GM23338 (cell line): ENCODE data around the gene ZNF837. TPM values are rescaled to one million over a fixed set of nuclear protein-coding genes. Genes with fewer than 3 reads are reported as not detected.

Experiments used
- ATAC-seq: fragments of 200-7000 bp; cut with Tn5 transposase; 3 replicates; pipeline ENCODE4 v1.9.1; 2020
- DNase-seq: peaks from one replicate; pipeline ENCODE4 v3.0.0-alpha.2; 2015; ENCODE audit warnings: low spot score
- H2AFZ ChIP-seq: fragments of 200-600 bp; sonication (generic); 2 replicates; pipeline ENCODE4 v1.8.0; 2016; ENCODE audit warnings: antibody characterized with exemption, mild to moderate bottlenecking, moderate library complexity
- H3F3A ChIP-seq: fragments of 200-600 bp; sonication (generic); replicated peaks from 2 replicates; pipeline ENCODE4 v1.8.0; 2017; ENCODE audit warnings: antibody characterized with exemption, mixed run types, low read depth
- H3K27ac ChIP-seq: fragments of 200-600 bp; sonication (generic); 2 replicates; pipeline ENCODE4 v1.6.1; 2016; ENCODE audit warnings: low read depth
- H3K27me3 ChIP-seq: fragments of 200-600 bp; sonication (generic); 2 replicates; pipeline ENCODE4 v1.8.0; 2016; ENCODE audit warnings: mild to moderate bottlenecking, mixed run types, moderate library complexity; ENCODE audit not compliant: insufficient read depth
- H3K36me3 ChIP-seq: fragments of 200-600 bp; sonication (generic); 2 replicates; pipeline ENCODE4 v1.8.0; 2016; ENCODE audit warnings: mild to moderate bottlenecking; ENCODE audit not compliant: insufficient read depth
- H3K4me1 ChIP-seq: fragments of 200-600 bp; sonication (generic); 2 replicates; pipeline ENCODE4 v1.8.0; 2016; ENCODE audit warnings: mild to moderate bottlenecking, moderate library complexity; ENCODE audit not compliant: insufficient read depth
- H3K4me2 ChIP-seq: fragments of 200-600 bp; sonication (generic); 2 replicates; pipeline ENCODE4 v1.7.1; 2017; ENCODE audit warnings: mixed run types
- H3K4me3 ChIP-seq: fragments of 200-600 bp; sonication (generic); 2 replicates; pipeline ENCODE4 v1.6.1; 2016; ENCODE audit warnings: mixed run types
- H3K79me2 ChIP-seq: fragments of 200-600 bp; sonication (generic); replicated peaks from 2 replicates; pipeline ENCODE4 v1.8.0; 2017; ENCODE audit warnings: mild to moderate bottlenecking; ENCODE audit not compliant: insufficient read depth
- H3K9me2 ChIP-seq: fragments of 200-600 bp; sonication (generic); 2 replicates; pipeline ENCODE4 v1.8.0; 2017; ENCODE audit not compliant: insufficient read depth
- H4K20me1 ChIP-seq: fragments of 200-600 bp; sonication (generic); replicated peaks from 2 replicates; pipeline ENCODE4 v1.8.0; 2017; ENCODE audit warnings: mild to moderate bottlenecking; ENCODE audit not compliant: insufficient read depth
- H3K27ac Mint-ChIP-seq: 2 replicates; pipeline ENCODE4 v1.8.0; 2020; ENCODE audit warnings: inconsistent platforms, mild to moderate bottlenecking, moderate library complexity, mixed read lengths
- H3K27me3 Mint-ChIP-seq: 3 replicates; pipeline ENCODE4 v1.8.0; 2022; ENCODE audit warnings: low read depth, mild to moderate bottlenecking, moderate library complexity, mixed read lengths, inconsistent platforms; ENCODE audit not compliant: insufficient read depth, poor library complexity
- H3K36me3 Mint-ChIP-seq: 3 replicates; pipeline ENCODE4 v1.8.0; 2021; ENCODE audit warnings: low read depth, mild to moderate bottlenecking, inconsistent platforms, moderate library complexity, mixed read lengths
- H3K4me1 Mint-ChIP-seq: 3 replicates; pipeline ENCODE4 v1.8.0; 2020; ENCODE audit warnings: mild to moderate bottlenecking, inconsistent platforms, mixed read lengths
- H3K4me3 Mint-ChIP-seq: 3 replicates; pipeline ENCODE4 v1.8.0; 2021; ENCODE audit warnings: moderate library complexity, mild to moderate bottlenecking, inconsistent platforms, mixed read lengths
- H3K9me3 Mint-ChIP-seq: 3 replicates; pipeline ENCODE4 v1.8.0; 2020; ENCODE audit warnings: moderate library complexity, mild to moderate bottlenecking, inconsistent platforms, mixed read lengths
- CTCF ChIP-seq, 2 experiments: fragments of 200-600 bp in 1 of 2; sonication (generic) in 1 of 2; conservative IDR thresholded peaks; 2 replicates each; pipeline versions ENCODE4 v1.5.1 to v1.6.1; 2016 to 2017; ENCODE audit warnings: antibody characterized with exemption in 2 of 2, low read depth in 2 of 2, mild to moderate bottlenecking in 2 of 2, moderate library complexity in 1 of 2
- ETS1 ChIP-seq: IDR thresholded peaks from 2 replicates; pipeline ENCODE4 v1.6.1; 2016; ENCODE audit warnings: antibody characterized with exemption
- EZH2 ChIP-seq: fragments of 200-600 bp; sonication (generic); IDR thresholded peaks from one replicate; pipeline ENCODE4 v1.8.0; 2017; ENCODE audit warnings: antibody characterized with exemption, mild to moderate bottlenecking, low read depth; ENCODE audit not compliant: unreplicated experiment
- NANOG ChIP-seq: IDR thresholded peaks from 2 replicates; pipeline ENCODE4 v1.6.1; 2016; ENCODE audit warnings: antibody characterized with exemption, borderline replicate concordance
- POLR2AphosphoS5 ChIP-seq: IDR thresholded peaks from 2 replicates; pipeline ENCODE4 v1.6.1; 2016; ENCODE audit warnings: antibody characterized with exemption, low read depth
- REST ChIP-seq: IDR thresholded peaks from one replicate; pipeline ENCODE4 v1.6.1; 2018; ENCODE audit warnings: antibody characterized with exemption; ENCODE audit not compliant: unreplicated experiment
- STAT1 ChIP-seq: IDR thresholded peaks from one replicate; pipeline ENCODE4 v1.6.1; 2016; ENCODE audit warnings: antibody characterized with exemption; ENCODE audit not compliant: unreplicated experiment
- ZNF331 ChIP-seq: fragments of 250-450 bp; sonication (Bioruptor Pico); IDR thresholded peaks from 2 replicates; pipeline ENCODE4 v1.5.0; 2020; ENCODE audit warnings: low read depth, mild to moderate bottlenecking, moderate library complexity
- ZNF462 ChIP-seq: fragments of 250-450 bp; sonication (Bioruptor Pico); IDR thresholded peaks from 2 replicates; pipeline ENCODE4 v1.5.0; 2020; ENCODE audit warnings: mild to moderate bottlenecking, moderate library complexity
- polyA plus RNA-seq: library from polyadenylated mRNA; unstranded; fragments of >200 nt; fragmentation: Nextera tagmentation; extraction: Ambion mirVana; gene quantifications from 2 replicates; pipeline ENCODE4 v1.2.1, GENCODE V29; 2016
- total RNA-seq: library from RNA; depleted of rRNA; stranded (reverse); fragments of >200 nt; shearing (Covaris generic); gene quantifications from 2 replicates; pipeline ENCODE4 v1.2.3, GENCODE V29; 2014

ZNF837 gene
- total and polyA plus RNA-seq, 2 experiments from 2014 or later, result 3.1 to 11.0 TPM

GRCh38 chr19:58353717-58354477, 26.9 kb downstream of the ZNF837 start:
- no peaks in the 10 kb centered on the region; the same call in 2 of the 3 replicates for H3K36me3 Mint-ChIP-seq
- Histone ChIP-seq H3K27me3 (peaks cover 41% of the 10 kb centered on the region), H3K79me2 (no peaks in the 10 kb centered on the region), H3K36me3 (no peaks in the 10 kb centered on the region), H3K27ac (no peak overlapping the region), H4K20me1 (no peaks in the 10 kb centered on the region; the same call in none of the 2 replicates), H3K4me2 (no peak overlapping the region), H3F3A (peaks cover 10% of the 10 kb centered on the region), H3K9me2 (no peaks in the 10 kb centered on the region), H2AFZ (no peak overlapping the region), H3K4me3 (no peak overlapping the region), H3K4me1 (no peaks in the 10 kb centered on the region; the same call in 1 of the 2 replicates)
- no peaks in the 10 kb centered on the region for H3K9me3 Mint-ChIP-seq
- TF ChIP-seq REST (no peak), POLR2AphosphoS5 (no peak), EZH2 (no peak), STAT1 (no peak), NANOG (no peak), ZNF331 (no peak), ETS1 (no peak), ZNF462 (CRISPR knock-in tag) (no peak), CTCF (conservative IDR thresholded peaks at IDR 0.05; ENCODE audit: low read depth in 2 of 2) (no peak)
- no peak overlapping the region; the same call in 2 of the 3 replicates for H3K4me3 Mint-ChIP-seq
- H3K4me1 Mint-ChIP-seq, result peaks cover 3% of the 10 kb centered on the region; the same call in 2 of the 3 replicates
- peaks cover 4% of the 10 kb centered on the region for H3K27me3 Mint-ChIP-seq
- ATAC-seq (no peak), DNase-seq (no peak)
- no peak overlapping the region for H3K27ac Mint-ChIP-seq
